K562 (cell line): ENCODE measurements around the gene HDAC10. TPM values are rescaled to one million over a fixed set of nuclear protein-coding genes. Genes with fewer than 3 reads are reported as not detected.

Experiments
- ATAC-seq: fragments of 200-7000 bp; cut with Tn5 transposase; 3 replicates; pipeline ENCODE4 v1.9.1; 2020; ENCODE audit warnings: moderate library complexity
- BruUV-seq: library from RNA; stranded (reverse); fragments of 400-500 nt; replicated peaks from 2 replicates; lab custom pipeline; 2021; lab: Mats Ljungman, UMichigan
- CTCF ChIA-PET: fragments of 300-600 bp; formaldehyde crosslinking; extraction: SDS; loops from one replicate; lab custom pipeline; 2021; ENCODE audit warnings: low intra/inter-chr PET ratio; lab: Yijun Ruan, JAX
- POLR2A ChIA-PET: fragments of 300-600, 350-650 bp; sonication (Branson Sonifier 250); formaldehyde crosslinking; extraction: SDS; loops from one replicate; lab custom pipeline; 2021; ENCODE audit warnings: antibody characterized with exemption, inconsistent platforms; lab: Yijun Ruan, JAX
- DNase-seq, 4 experiments: peaks; one replicate each; pipeline versions ENCODE4 v3.0.0 to v3.0.0-alpha.2; 2011 to 2018; ENCODE audit warnings: low spot score in 3 of 4, mixed read lengths in 3 of 4; ENCODE audit errors: extremely low read depth in 1 of 4
- FAIRE-seq: peaks from 2 replicates; lab custom pipeline; 2011; peaks lifted over from hg19 to GRCh38; lab: Jason Lieb, UNC
- H2AFZ ChIP-seq: 2 replicates; pipeline ENCODE4 v1.6.0; 2011; ENCODE audit warnings: low read depth, low read length, control low read depth, inconsistent platforms
- H3K27ac ChIP-seq: fragments of 200-600 bp; 3 replicates; pipeline ENCODE4 v1.8.0; 2011; ENCODE audit warnings: low read depth, mild to moderate bottlenecking, control low read depth, inconsistent platforms, low read length, moderate library complexity, mixed read lengths; ENCODE audit errors: extremely low read depth
- H3K27me3 ChIP-seq, 2 experiments: fragments of 300-600 bp in 1 of 2; 2 replicates in 1 of 2; 3 replicates in 1 of 2; pipeline versions ENCODE4 v1.6.0 to v1.8.0; 2011; ENCODE audit warnings: inconsistent platforms in 2 of 2, low read length in 2 of 2, mild to moderate bottlenecking in 1 of 2, mixed read lengths in 1 of 2, moderate library complexity in 1 of 2; ENCODE audit not compliant: control insufficient read depth in 2 of 2, insufficient read depth in 2 of 2
- H3K36me3 ChIP-seq: fragments of 300-600 bp; 3 replicates; pipeline ENCODE4 v1.8.0; 2011; ENCODE audit warnings: mild to moderate bottlenecking, low read length, inconsistent platforms; ENCODE audit not compliant: control insufficient read depth, insufficient read depth
- H3K4me1 ChIP-seq, 2 experiments: fragments of 200-600 bp in 1 of 2; replicated peaks in 1 of 2; 2 replicates in 1 of 2; 3 replicates in 1 of 2; pipeline versions ENCODE4 v1.5.1 to v1.8.0; 2011; ENCODE audit warnings: inconsistent platforms in 2 of 2, low read length in 2 of 2, mild to moderate bottlenecking in 1 of 2, mixed read lengths in 1 of 2, moderate library complexity in 1 of 2; ENCODE audit not compliant: control insufficient read depth in 2 of 2, insufficient read depth in 2 of 2
- H3K4me2 ChIP-seq: 2 replicates; pipeline ENCODE4 v1.6.1; 2011; ENCODE audit warnings: low read length, control low read depth, inconsistent platforms, mixed read lengths; ENCODE audit not compliant: insufficient read depth
- H3K4me3 ChIP-seq: fragments of 200-600 bp; sonication (generic), shearing (Covaris generic); 2 replicates; pipeline ENCODE4 v1.5.1; 2016; ENCODE audit warnings: control low read depth, inconsistent platforms
- H3K79me2 ChIP-seq: fragments of 200-600 bp; 3 replicates; pipeline ENCODE4 v1.8.0; 2011; ENCODE audit warnings: low read length, inconsistent platforms; ENCODE audit not compliant: control insufficient read depth, insufficient read depth
- H3K9ac ChIP-seq, 2 experiments: 2 replicates each; pipeline versions ENCODE4 v1.6.0 to v1.6.1; 2011; ENCODE audit warnings: low read depth in 2 of 2, low read length in 2 of 2, control low read depth in 1 of 2, inconsistent platforms in 1 of 2, mild to moderate bottlenecking in 1 of 2, mixed read lengths in 1 of 2; ENCODE audit not compliant: insufficient read depth in 1 of 2
- H3K9me1 ChIP-seq: one replicate; pipeline ENCODE4 v1.6.0; 2011; ENCODE audit warnings: inconsistent platforms, mild to moderate bottlenecking, low read length, moderate library complexity; ENCODE audit not compliant: control insufficient read depth, insufficient read depth
- H3K9me3 ChIP-seq: replicated peaks from 2 replicates; pipeline ENCODE4 v1.5.1; 2011; ENCODE audit warnings: low read depth, low read length, inconsistent platforms; ENCODE audit not compliant: control insufficient read depth, insufficient read depth
- H4K20me1 ChIP-seq: replicated peaks from 2 replicates; pipeline ENCODE4 v1.6.1; 2011; ENCODE audit warnings: low read length, inconsistent platforms, mixed read lengths; ENCODE audit not compliant: control insufficient read depth, insufficient read depth
- BACH1 ChIP-seq: fragments of 200-800 bp; sonication (Bioruptor generic); IDR thresholded peaks from 2 replicates; pipeline ENCODE4 v1.6.1; 2016; ENCODE audit warnings: missing genetic modification characterization, missing compliant biosample characterization
- BCLAF1 ChIP-seq, 2 experiments: fragments of 450-650 bp in 1 of 2; IDR thresholded peaks; 2 replicates each; pipeline ENCODE4 v1.6.1; 2011 to 2017; ENCODE audit warnings: low read depth in 2 of 2, antibody characterized with exemption in 1 of 2, borderline replicate concordance in 1 of 2, low read length in 1 of 2, mild to moderate bottlenecking in 1 of 2, mixed read lengths in 1 of 2; ENCODE audit not compliant: control insufficient read depth in 1 of 2
- CTBP1 ChIP-seq: fragments of 450-650 bp; IDR thresholded peaks from 2 replicates; pipeline ENCODE4 v1.6.1; 2016; ENCODE audit warnings: borderline replicate concordance
- EHMT2 ChIP-seq: fragments of 450-650 bp; IDR thresholded peaks from 2 replicates; pipeline ENCODE4 v1.6.1; 2018; ENCODE audit warnings: antibody characterized with exemption
- FOS ChIP-seq: IDR thresholded peaks from 3 replicates; pipeline ENCODE4 v1.6.1; 2011; ENCODE audit not compliant: insufficient read length; ENCODE audit errors: extremely low read depth
- FOXM1 ChIP-seq, 2 experiments: fragments of 450-650 bp in 1 of 2; sonication (generic) in 1 of 2; formaldehyde crosslinking in 1 of 2; IDR thresholded peaks; 2 replicates each; pipeline versions ENCODE4 v1.6.1 to v1.9.0; 2017 to 2022; ENCODE audit warnings: low read depth in 2 of 2, mild to moderate bottlenecking in 2 of 2, missing genetic modification reagents in 1 of 2, moderate library complexity in 1 of 2
- FOXP1 ChIP-seq: sonication (generic); formaldehyde crosslinking; IDR thresholded peaks from 2 replicates; pipeline ENCODE4 v1.8.0; 2022; ENCODE audit warnings: mild to moderate bottlenecking, missing genetic modification reagents
- HIVEP1 ChIP-seq: fragments of 250-450 bp; sonication (Bioruptor Pico); IDR thresholded peaks from 2 replicates; pipeline ENCODE4 v1.4.0; 2020; ENCODE audit warnings: mild to moderate bottlenecking
- HNRNPUL1 ChIP-seq: fragments of 200-400 bp; formaldehyde crosslinking; IDR thresholded peaks from 2 replicates; pipeline ENCODE4 v1.6.1; 2017; ENCODE audit warnings: low read length
- NFIX ChIP-seq: fragments of 250-450 bp; sonication (Bioruptor Pico); IDR thresholded peaks from 2 replicates; pipeline ENCODE4 v1.4.0; 2020; ENCODE audit warnings: low read depth, mild to moderate bottlenecking, moderate library complexity
- NFXL1 ChIP-seq: fragments of 450-650 bp; formaldehyde crosslinking; IDR thresholded peaks from 2 replicates; pipeline ENCODE4 v1.4.0; 2021; ENCODE audit warnings: mild to moderate bottlenecking
- XRCC4 ChIP-seq: IDR thresholded peaks from one replicate; pipeline ENCODE4 v1.6.1; 2011; ENCODE audit not compliant: insufficient read depth, insufficient read length; ENCODE audit errors: extremely low read depth
- ZBTB7A ChIP-seq: IDR thresholded peaks from 2 replicates; pipeline ENCODE4 v1.6.1; 2011; ENCODE audit warnings: low read depth, mild to moderate bottlenecking, low read length, moderate library complexity, borderline replicate concordance; ENCODE audit not compliant: control insufficient read depth
- ZFP30 ChIP-seq: fragments of 250-450 bp; sonication (Bioruptor Pico); IDR thresholded peaks from 2 replicates; pipeline ENCODE4 v1.8.0; 2022; ENCODE audit warnings: moderate library complexity, mild to moderate bottlenecking, inconsistent platforms, borderline replicate concordance
- WGBS: fragments of 100-300 bp; shearing (Covaris generic); methylation state at CpG from one replicate; pipeline ENCODE4 v1.1.6; 2016; ENCODE audit warnings: low coverage, mixed read lengths; ENCODE audit not compliant: insufficient coverage; ENCODE audit errors: missing lambda C conversion rate; 5-methylcytosine and 5-hydroxymethylcytosine counted together
- in situ Hi-C: fragments of 300-500 bp; cut with MboI; formaldehyde crosslinking; loops from 4 replicates; pipeline ENCODE4 v1.15.0; 2018; ENCODE audit warnings: inconsistent platforms, mixed read lengths
- intact Hi-C: fragments of 100-400 bp; cut with micrococcal nuclease; formaldehyde crosslinking; loops from 2 replicates; pipeline ENCODE4 v1.14.2; 2022
- polyA plus RNA-seq, 8 experiments: library from polyadenylated mRNA; depleted of rRNA in 4 of 8; stranded (reverse) in 5 of 8; unstranded in 3 of 8; fragments of >200 nt; fragmentation: Nextera tagmentation in 2 of 8; fragmentation: Illumina TruSeq in 1 of 8; extraction: Ambion mirVana in 2 of 8; extraction: Trizol in 1 of 8; gene quantifications; 2 replicates each; pipeline versions ENCODE4 v1.2.1 to v1.2.3, GENCODE V29; 2011 to 2014; ENCODE audit warnings: inconsistent platforms in 1 of 8, missing spikeins in 1 of 8
- total RNA-seq, 7 experiments: library from RNA; depleted of rRNA in 6 of 7; stranded (reverse); fragments of >200 nt in 6 of 7; fragmentation: Illumina TruSeq in 2 of 7; extraction: Trizol in 2 of 7; gene quantifications; 2 replicates each; pipeline versions ENCODE4 v1.2.1 to v1.2.3, GENCODE V29; 2011 to 2021; ENCODE audit warnings: low replicate concordance in 1 of 7
- TF ChIP-seq, protein P1 (sequence below): fragments of 250-450 bp; sonication (Bioruptor Pico); IDR thresholded peaks from 2 replicates; pipeline ENCODE4 v1.8.0; 2021; ENCODE audit warnings: mild to moderate bottlenecking, moderate library complexity

The HDAC10 gene
- total and polyA plus RNA-seq, 9 of the 15 experiments (the other 6 are each of a cell fraction or from before 2014, with no cell fraction given), result 0.10 to 44.2 (median 6.5) TPM

DNA sequence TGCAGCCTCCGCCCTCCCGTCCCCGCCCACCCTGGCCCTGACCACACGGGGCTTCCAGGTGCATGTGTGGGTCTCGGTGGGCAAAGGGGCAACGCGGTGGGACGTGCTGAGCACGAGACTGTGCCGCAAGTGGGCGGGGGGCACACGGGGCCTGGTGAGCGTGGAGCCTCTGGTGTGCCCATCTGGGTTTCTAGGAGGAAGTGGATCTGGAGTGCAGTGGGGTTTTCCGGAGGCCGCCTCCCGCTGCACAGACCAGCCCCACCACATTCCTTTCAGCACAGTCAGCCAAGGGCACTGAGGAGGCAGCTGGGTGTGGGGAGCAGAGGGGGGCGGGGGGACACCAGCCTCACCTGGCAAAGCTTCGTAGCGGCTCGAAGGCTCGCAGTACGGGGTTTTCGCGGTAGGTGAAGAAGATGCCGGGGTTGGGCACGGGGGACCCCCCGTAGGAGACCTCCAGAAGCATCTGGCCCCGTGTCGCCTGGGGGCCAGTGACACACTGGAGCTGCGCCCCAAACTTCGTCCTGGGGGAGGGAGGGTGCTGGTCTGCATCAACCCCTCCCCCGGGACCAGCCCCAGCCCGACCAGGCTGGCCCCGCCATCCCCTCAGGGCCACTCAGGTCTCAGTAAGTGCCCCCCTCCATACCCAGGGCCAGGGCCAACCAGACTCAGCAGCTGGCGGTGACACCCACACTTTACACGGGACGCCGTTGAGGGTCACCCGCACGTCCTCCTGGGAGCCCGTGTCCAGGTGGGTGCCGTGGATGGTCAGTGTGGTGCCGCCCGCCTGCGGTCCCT lies 31.5 kb upstream of the HDAC10 start (continued):
- TF ChIP-seq XRCC4, result no peak
- TF ChIP-seq CTBP1, result no peak

DNA sequence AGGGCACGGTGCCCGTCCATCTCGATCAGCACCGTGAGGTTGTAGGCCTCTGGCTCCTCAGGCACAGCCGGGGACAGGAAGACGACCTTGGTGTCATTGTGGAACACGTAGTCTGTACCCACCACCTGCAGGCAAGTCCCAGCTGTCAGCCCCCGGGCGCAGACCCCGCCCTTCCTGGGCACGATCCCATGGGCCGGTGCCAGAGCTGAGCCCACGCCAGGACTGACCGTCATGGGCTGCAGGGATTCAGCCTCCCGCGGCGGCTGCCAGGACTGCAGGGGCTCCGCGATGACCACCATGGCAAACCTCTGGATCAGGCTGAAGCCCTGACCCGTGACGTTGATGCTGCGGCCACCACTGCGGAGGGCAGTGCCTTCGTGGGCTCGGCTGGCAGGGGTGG lies 30.9 kb upstream of the HDAC10 start:
- Histone ChIP-seq H3K4me3 (no peak overlapping the region), H3K4me2 (no peak overlapping the region), H3K9me3 (no peaks in the 10 kb centered on the region), H3K79me2 (no peaks in the 10 kb centered on the region), H3K9me1 (no peaks in the 10 kb centered on the region), H3K4me1 (peaks cover 0 to 20% of the 10 kb centered on the region in 2 experiments; a peak in 2 of 5 replicates), H3K9ac (no peak overlapping the region), H3K36me3 (peaks cover 51% of the 10 kb centered on the region; the same call in 1 of the 3 replicates), H3K27ac (no peak overlapping the region), H4K20me1 (no peaks in the 10 kb centered on the region), H2AFZ (no peak overlapping the region), H3K27me3 (no peaks in the 10 kb centered on the region)
- ChIA-PET CTCF (no interaction called here), POLR2A (no interaction called here)
- intact Hi-C loops (no loop called here), in situ Hi-C loops (no loop called here)
- no peak for FAIRE-seq
- no peak for ATAC-seq
- no peak for DNase-seq
- no TSS peak for BruUV-seq
- WGBS, result 94% methylated on average over 7 of the region's 25 CpGs
- TF ChIP-seq BACH1 (tag), result no peak
- no peak for TF ChIP-seq ZFP30
- no peak for TF ChIP-seq FOS
- no peak for TF ChIP-seq EHMT2
- TF ChIP-seq, protein P1, sequence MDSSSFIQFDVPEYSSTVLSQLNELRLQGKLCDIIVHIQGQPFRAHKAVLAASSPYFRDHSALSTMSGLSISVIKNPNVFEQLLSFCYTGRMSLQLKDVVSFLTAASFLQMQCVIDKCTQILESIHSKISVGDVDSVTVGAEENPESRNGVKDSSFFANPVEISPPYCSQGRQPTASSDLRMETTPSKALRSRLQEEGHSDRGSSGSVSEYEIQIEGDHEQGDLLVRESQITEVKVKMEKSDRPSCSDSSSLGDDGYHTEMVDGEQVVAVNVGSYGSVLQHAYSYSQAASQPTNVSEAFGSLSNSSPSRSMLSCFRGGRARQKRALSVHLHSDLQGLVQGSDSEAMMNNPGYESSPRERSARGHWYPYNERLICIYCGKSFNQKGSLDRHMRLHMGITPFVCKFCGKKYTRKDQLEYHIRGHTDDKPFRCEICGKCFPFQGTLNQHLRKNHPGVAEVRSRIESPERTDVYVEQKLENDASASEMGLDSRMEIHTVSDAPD (CRISPR knock-in tag), result no peak
- TF ChIP-seq NFXL1 (CRISPR knock-in tag), result no peak
- TF ChIP-seq NFIX (CRISPR knock-in tag), result no peak
- no peak for TF ChIP-seq FOXP1 (CRISPR knock-in tag)
- no peak for TF ChIP-seq FOXM1 (IDR thresholded peaks at IDR 0.05; ENCODE audit: low read depth)
- no peak for TF ChIP-seq FOXM1 (CRISPR knock-in tag; IDR thresholded peaks at IDR 0.05; ENCODE audit: low read depth)
- no peak for TF ChIP-seq HIVEP1 (CRISPR knock-in tag)
- TF ChIP-seq HNRNPUL1, result no peak
- TF ChIP-seq BCLAF1 (IDR thresholded peaks at IDR 0.05; ENCODE audit: borderline replicate concordance in 1 of 2, control insufficient read depth in 1 of 2, low read depth in 2 of 2, low read length in 1 of 2), result no peak
- TF ChIP-seq ZBTB7A, result no peak
